Right kidney (tissue), 1 donor: ENCODE data around the gene VTN.

ENCODE experiments used
- DNase-seq: peaks from one replicate; pipeline ENCODE4 v3.0.0-alpha.2; 2016

Gene VTN

DNA sequence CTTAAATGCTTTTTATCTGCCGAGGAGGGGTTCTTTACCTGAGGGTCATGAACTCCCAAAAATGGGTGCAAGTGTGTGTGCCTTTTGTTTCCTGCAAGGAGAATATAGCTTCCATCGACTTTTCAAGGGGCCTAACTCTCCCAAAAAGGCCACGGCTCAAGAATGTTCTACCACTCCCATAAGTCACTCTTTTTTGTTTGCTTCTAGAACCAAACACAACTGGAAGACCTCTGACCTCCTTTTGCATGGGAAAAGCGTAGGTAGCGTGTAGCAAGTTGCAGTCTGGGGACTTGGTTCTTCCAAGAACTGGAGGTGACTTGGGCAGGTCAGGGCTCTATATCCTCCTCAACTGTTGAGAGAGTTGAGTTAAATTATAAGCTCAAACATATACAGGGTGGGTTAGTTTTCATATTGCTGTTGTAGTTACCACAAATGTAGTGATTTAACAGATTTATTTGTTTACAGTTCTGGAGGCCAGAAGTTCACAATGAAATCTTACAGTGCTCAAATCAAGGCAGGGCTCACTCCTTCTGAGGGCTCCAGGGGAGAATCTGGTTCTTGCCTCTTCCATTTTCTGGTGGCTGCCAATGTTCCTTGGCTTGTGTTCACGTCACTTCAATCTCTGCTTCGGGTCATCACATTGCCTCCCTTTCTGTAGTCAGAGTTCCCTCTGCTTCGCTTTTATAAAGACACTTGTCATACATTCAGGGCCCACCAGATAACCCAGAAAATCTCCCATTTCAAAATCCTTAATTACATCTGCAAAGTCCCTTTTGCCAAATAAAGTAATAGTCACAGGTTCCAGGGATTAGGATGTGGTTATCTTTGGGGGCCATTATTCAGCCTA is 49.7 kb downstream of the VTN start:
- DNase-seq, result no peak

- no peak for DNase-seq
Observed at GRCh38 chr17:28319598-28319935, 50.5 kb downstream of the VTN start.

DNA sequence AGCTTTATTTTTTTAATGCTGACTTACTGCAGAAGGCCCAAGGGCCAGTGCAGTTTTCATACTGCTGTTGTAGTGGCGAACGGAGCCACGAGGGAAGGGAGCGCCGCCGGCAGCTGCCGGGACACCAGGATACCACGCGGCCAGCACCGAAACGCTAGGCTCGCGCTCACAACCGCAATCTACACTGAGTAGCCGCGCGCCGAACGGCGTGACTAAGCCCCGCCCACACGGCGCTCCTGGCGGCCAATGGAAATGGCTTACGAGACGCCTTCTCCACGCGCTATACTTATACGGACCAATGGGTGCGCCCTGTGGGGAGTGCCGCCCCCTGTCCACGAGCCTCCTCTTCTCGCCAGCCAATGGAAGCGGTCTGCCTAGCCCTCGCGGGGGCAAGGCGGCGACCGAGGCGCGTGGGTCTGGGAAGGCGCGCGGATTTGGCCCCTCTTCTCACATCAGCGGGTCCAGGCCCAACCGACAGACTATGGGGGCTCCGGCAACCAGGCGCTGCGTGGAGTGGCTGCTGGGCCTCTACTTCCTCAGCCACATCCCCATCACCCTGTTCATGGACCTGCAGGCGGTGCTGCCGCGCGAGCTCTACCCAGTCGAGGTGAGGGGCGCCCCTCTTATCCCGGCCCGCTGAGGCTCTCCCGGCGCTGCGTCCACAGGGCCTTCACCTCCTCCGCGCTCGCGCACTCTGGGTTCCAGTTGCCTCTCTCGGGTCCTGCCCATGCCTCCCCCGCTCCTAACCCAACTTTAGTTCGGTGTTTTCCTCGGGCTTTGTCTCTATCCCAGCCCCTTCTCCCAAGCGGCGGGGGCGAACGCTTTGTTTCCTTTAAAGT is 51.1 kb downstream of the VTN start, which contains the start of gene TMEM97:
TSS of gene TMEM97 (plus strand) at position 442 of the 839 bp plus-strand sequence. CDS start at position 482, 40 bp downstream.
- peak; percentile 95 for DNase-seq

GRCh38 chr17:28317966-28318758 is 51.9 kb downstream of the VTN start:
- no peak for DNase-seq
